ENCODE measurements around the gene STIP1.

GRCh38 chr11:64210301-64211020 lies 24.5 kb downstream of the STIP1 start:
- TF ChIP-seq CTCF (IDR thresholded peaks at IDR 0.05) (no peak), POLR2A (IDR thresholded peaks at IDR 0.05) (no peak)
